Adipose tissue (tissue), 3 donors: ENCODE measurements around the gene DHCR24. TPM values are rescaled to one million over a fixed set of nuclear protein-coding genes. Genes with fewer than 3 reads are reported as not detected.

ENCODE experiments used
- H3K27ac ChIP-seq: one replicate; pipeline ENCODE4 v1.5.1; 2013; ENCODE audit warnings: low read depth, low read length
- WGBS, 3 donors: extraction: QIAGEN DNeasy Blood & Tissue Kit; methylation state at CpG; one replicate each; pipeline ENCODE4 v1.1.7; 2013; 5-methylcytosine and 5-hydroxymethylcytosine counted together
- polyA plus RNA-seq, 3 donors: library from polyadenylated mRNA; stranded (reverse); fragments of 200-250 nt; gene quantifications; one replicate each; pipeline ENCODE4 v1.2.3, GENCODE V29; 2013
- donor health status: healthy with polysubstance abuse.
- donor health status: Bipolar disorder and iron deficiency.
- donor health status: healthy.

The DHCR24 gene
- polyA plus RNA-seq, 3 donors: 28.5 to 131 (median 36.3) TPM

- whole genome bisulfite sequencing, 3 donors: 82 to 86% (median 85%) methylated on average over 6 of the region's 6 CpGs
- no peak overlapping the region for H3K27ac ChIP-seq
Measured at GRCh38 chr1:54835131-54835898, 51.7 kb downstream of the DHCR24 start.

GRCh38 chr1:54834007-54834541, 52.9 kb downstream of the DHCR24 start:
- no peak overlapping the region for H3K27ac ChIP-seq
- 88 to 95% (median 92%) methylated on average over 1 of the region's 1 CpG for WGBS, 3 donors

GRCh38 chr1:54833121-54833520, 53.9 kb downstream of the DHCR24 start:
- H3K27ac ChIP-seq: no peak overlapping the region
- 76 to 87% (median 81%) methylated on average over 9 of the region's 9 CpGs for WGBS, 3 donors

- no peak overlapping the region for H3K27ac ChIP-seq
- WGBS, 3 donors: 90 to 96% (median 91%) methylated on average over 4 of the region's 4 CpGs
Measured at GRCh38 chr1:54826226-54826816, 60.7 kb downstream of the DHCR24 start.

GRCh38 chr1:54825696-54826095, 61.3 kb downstream of the DHCR24 start:
- 91 to 98% (median 93%) methylated on average over 5 of the region's 5 CpGs for WGBS, 3 donors

GRCh38 chr1:54823670-54824069, 63.3 kb downstream of the DHCR24 start:
- 82 to 84% (median 83%) methylated on average over 3 of the region's 3 CpGs for WGBS, 3 donors

More at GRCh38 chr1:54825696-54826095, 61.3 kb downstream of the DHCR24 start:
- H3K27ac ChIP-seq: no peak overlapping the region

GRCh38 chr1:54819733-54820132, 67.3 kb downstream of the DHCR24 start:
- H3K27ac ChIP-seq: no peak overlapping the region

More at GRCh38 chr1:54823670-54824069, 63.3 kb downstream of the DHCR24 start:
- H3K27ac ChIP-seq: no peak overlapping the region

GRCh38 chr1:54819195-54819536, 67.8 kb downstream of the DHCR24 start:
- H3K27ac ChIP-seq: no peak overlapping the region
- 91 to 94% (median 93%) methylated on average over 4 of the region's 4 CpGs for WGBS, 3 donors

- 53 to 67% (median 59%) methylated on average over 5 of the region's 5 CpGs for WGBS, 3 donors
Measured at GRCh38 chr1:54818461-54819194, 68.4 kb downstream of the DHCR24 start.

GRCh38 chr1:54816951-54817350, 70.0 kb downstream of the DHCR24 start:
- no peak overlapping the region for H3K27ac ChIP-seq
- 88 to 90% (median 89%) methylated on average over 13 of the region's 13 CpGs for WGBS, 3 donors

More at GRCh38 chr1:54818461-54819194, 68.4 kb downstream of the DHCR24 start:
- no peak overlapping the region for H3K27ac ChIP-seq

GRCh38 chr1:54816130-54816529, 70.9 kb downstream of the DHCR24 start:
- H3K27ac ChIP-seq: no peak overlapping the region
- WGBS, 3 donors: 68 to 77% (median 73%) methylated on average over 6 of the region's 6 CpGs

GRCh38 chr1:54815086-54815876, 71.7 kb downstream of the DHCR24 start:
- no peak overlapping the region for H3K27ac ChIP-seq
- 88 to 93% (median 89%) methylated on average over 7 of the region's 7 CpGs for WGBS, 3 donors

GRCh38 chr1:54814571-54814970, 72.4 kb downstream of the DHCR24 start:
- 82 to 92% (median 89%) methylated on average over 5 of the region's 5 CpGs for WGBS, 3 donors

GRCh38 chr1:54814126-54814498, 72.9 kb downstream of the DHCR24 start:
- H3K27ac ChIP-seq: no peak overlapping the region
- WGBS, 3 donors: 75 to 81% (median 78%) methylated on average over 10 of the region's 10 CpGs

More at GRCh38 chr1:54814571-54814970, 72.4 kb downstream of the DHCR24 start:
- H3K27ac ChIP-seq: no peak overlapping the region

GRCh38 chr1:54813485-54814125, 73.4 kb downstream of the DHCR24 start:
- no peak overlapping the region for H3K27ac ChIP-seq
- WGBS, 3 donors: 75 to 87% (median 79%) methylated on average over 12 to 13 of the region's 13 CpGs

- H3K27ac ChIP-seq: no peak overlapping the region
- WGBS, 3 donors: 75 to 84% (median 82%) methylated on average over 13 of the region's 13 CpGs
Measured at GRCh38 chr1:54812801-54813484, 74.1 kb downstream of the DHCR24 start.
